ENCODE data around the gene TNK2. TPM values are rescaled to one million over a fixed set of nuclear protein-coding genes. Genes with fewer than 3 reads are reported as not detected.
"Not testable (repeated sequence)": the region's sequence is repeated elsewhere in the genome, so short reads cannot be mapped to it uniquely, and the experiment has no call there.

Gene TNK2
- 36.0 and 37.9 TPM in 2 replicates for total RNA-seq (2022)
- Bru-seq, nascent RNA = percentile 54 among the genes with signal in this experiment
- BruChase-seq, experiment 1, labeled RNA remaining after a 2-hour chase = percentile 61 among the genes with signal in this experiment
- percentile 64 among the genes with signal in this experiment for BruChase-seq, experiment 2, labeled RNA remaining after a 6-hour chase
- long read RNA-seq, partial matches to known transcripts = 6 of 8 reads
- long read RNA-seq, other reads (novel, unspliced or antisense) = 1 of 8 reads

DNA sequence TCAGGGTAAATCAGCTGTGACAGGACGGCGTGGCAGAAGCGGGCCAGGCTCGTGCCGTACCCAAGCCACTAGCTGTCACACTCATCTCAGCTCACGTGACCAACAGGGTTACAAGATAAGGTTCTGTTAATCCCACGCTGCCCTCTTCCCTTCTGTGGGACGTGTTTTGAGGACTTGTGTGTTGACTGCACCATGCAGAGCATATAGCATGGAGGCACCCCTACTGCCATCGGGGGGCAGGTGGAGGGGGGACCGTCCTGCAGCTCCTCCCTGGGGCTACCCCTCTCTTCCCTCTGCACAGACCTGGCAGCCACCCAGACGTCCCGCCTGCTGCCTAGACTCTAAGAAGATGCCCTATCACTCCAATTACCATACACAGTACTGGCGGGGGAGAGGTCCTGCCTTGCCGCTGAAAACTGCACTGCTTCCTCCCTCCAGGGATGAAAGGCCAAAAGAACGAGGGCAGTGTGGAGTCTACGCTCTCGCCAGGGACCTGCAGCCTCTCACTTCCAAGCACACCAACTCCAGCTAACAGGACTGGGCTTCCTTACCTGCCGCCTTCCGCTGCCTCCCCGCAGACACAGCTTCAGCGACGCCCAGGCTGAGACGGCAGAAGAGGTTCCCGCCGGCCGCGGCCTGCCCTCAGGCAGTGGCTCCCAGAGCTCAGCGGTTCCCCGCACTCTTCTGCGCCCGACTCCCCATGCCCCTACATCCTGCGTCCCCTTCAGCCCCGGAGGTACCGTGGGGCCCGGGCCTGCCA, at the start of gene TNK2:
Gene TNK2 (minus strand): TSS at position 618 of the 760 bp plus-strand sequence. CDS start 19,963 bp downstream, outside the sequence.
- no TSS peak for BruUV-seq (replicated peaks)
- no peaks in the 10 kb centered on the region for H3K36me3 ChIP-seq (ENCODE audit: control insufficient read depth, insufficient read depth, low read length)
- H3K27me3 ChIP-seq (replicated peaks; ENCODE audit: control insufficient read depth, insufficient read depth, low read length) = no peaks in the 10 kb centered on the region
- DNase-seq = peak in 1 of 2 experiments; percentile 43
- TF ChIP-seq, protein P1, sequence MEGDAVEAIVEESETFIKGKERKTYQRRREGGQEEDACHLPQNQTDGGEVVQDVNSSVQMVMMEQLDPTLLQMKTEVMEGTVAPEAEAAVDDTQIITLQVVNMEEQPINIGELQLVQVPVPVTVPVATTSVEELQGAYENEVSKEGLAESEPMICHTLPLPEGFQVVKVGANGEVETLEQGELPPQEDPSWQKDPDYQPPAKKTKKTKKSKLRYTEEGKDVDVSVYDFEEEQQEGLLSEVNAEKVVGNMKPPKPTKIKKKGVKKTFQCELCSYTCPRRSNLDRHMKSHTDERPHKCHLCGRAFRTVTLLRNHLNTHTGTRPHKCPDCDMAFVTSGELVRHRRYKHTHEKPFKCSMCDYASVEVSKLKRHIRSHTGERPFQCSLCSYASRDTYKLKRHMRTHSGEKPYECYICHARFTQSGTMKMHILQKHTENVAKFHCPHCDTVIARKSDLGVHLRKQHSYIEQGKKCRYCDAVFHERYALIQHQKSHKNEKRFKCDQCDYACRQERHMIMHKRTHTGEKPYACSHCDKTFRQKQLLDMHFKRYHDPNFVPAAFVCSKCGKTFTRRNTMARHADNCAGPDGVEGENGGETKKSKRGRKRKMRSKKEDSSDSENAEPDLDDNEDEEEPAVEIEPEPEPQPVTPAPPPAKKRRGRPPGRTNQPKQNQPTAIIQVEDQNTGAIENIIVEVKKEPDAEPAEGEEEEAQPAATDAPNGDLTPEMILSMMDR (IDR thresholded peaks at IDR 0.05; ENCODE audit: insufficient read depth in 1 of 2, low read depth in 1 of 2, low read length in 1 of 2, severe bottlenecking in 1 of 2, unreplicated experiment in 1 of 2) = no peak
- Mint-ChIP-seq H3K9me3 (ENCODE audit: unreplicated experiment) (no peaks in the 10 kb centered on the region), H3K36me3 (ENCODE audit: insufficient read depth, unreplicated experiment) (no peaks in the 10 kb centered on the region), H3K4me1 (ENCODE audit: low read depth, unreplicated experiment) (peaks cover 26% of the 10 kb centered on the region), H3K27ac (ENCODE audit: unreplicated experiment) (peak within 1 kb of the TSS; percentile 32), H3K4me3 (ENCODE audit: unreplicated experiment) (peak within 1 kb of the TSS; percentile 86), H3K27me3 (ENCODE audit: insufficient read depth, unreplicated experiment) (no peaks in the 10 kb centered on the region)
- H3K4me1 ChIP-seq = peaks cover 24% of the 10 kb centered on the region
- CTCF ChIA-PET = interaction anchor here (1.1 to 4.0 kb wide), 3 partner anchors 14 to 55 kb away, joined by 3 to 23 read pairs (median 6); no protein-coding TSS in a partner anchor
- intact Hi-C loops (cut with micrococcal nuclease; ENCODE audit: unreplicated experiment) = loop anchor here (2.0 kb wide), 1 partner anchor 13 kb away; no protein-coding TSS in a partner anchor
- H3K4me3 ChIP-seq (ENCODE audit: low read depth, low read length) = peak within 1 kb of the TSS; percentile 74
- POLR2A ChIA-PET = interaction anchor here (0.7 kb wide), 1 partner anchor 92 kb away, joined by 4 read pairs; no protein-coding TSS in a partner anchor
- H3K9me3 ChIP-seq = no peaks in the 10 kb centered on the region

DNA sequence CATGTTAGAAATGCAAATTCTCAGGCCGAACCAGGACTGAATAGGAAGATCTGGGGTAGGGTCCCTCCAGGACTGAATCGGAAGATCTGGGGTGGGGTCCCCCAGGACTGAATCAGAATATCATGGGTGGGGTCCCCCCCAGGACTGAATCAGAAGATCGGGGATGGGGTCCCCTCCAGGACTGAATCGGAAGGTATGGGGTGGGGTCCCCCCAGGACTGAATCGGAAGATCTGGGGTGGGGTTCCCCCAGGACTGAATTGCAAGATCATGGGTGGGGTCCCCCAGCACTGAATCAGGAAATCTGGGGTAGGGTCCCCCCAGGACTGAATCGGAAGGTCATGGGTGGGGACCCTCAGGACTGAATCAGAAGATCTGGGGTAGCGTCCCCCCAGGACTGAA, 48.2 kb upstream of the TNK2 start:
- Mint-ChIP-seq H3K4me3 (ENCODE audit: unreplicated experiment) (no peak overlapping the region), H3K9me3 (ENCODE audit: unreplicated experiment) (peaks cover 11% of the 10 kb centered on the region), H3K4me1 (ENCODE audit: low read depth, unreplicated experiment) (peaks cover 6% of the 10 kb centered on the region), H3K27ac (ENCODE audit: unreplicated experiment) (no peak overlapping the region), H3K27me3 (ENCODE audit: insufficient read depth, unreplicated experiment) (no peaks in the 10 kb centered on the region), H3K36me3 (ENCODE audit: insufficient read depth, unreplicated experiment) (peaks cover 48% of the 10 kb centered on the region)
- CTCF ChIA-PET = no interaction called here
- Histone ChIP-seq H3K36me3 (ENCODE audit: control insufficient read depth, insufficient read depth, low read length) (no peaks in the 10 kb centered on the region; the same call in 1 of the 2 replicates), H3K27me3 (replicated peaks; ENCODE audit: control insufficient read depth, insufficient read depth, low read length) (no peaks in the 10 kb centered on the region), H3K4me1 (no peaks in the 10 kb centered on the region), H3K9me3 (no peaks in the 10 kb centered on the region), H3K4me3 (ENCODE audit: low read depth, low read length) (no peak overlapping the region)
- intact Hi-C loops (cut with micrococcal nuclease; ENCODE audit: unreplicated experiment) = no loop called here
- TF ChIP-seq, protein P1 (IDR thresholded peaks at IDR 0.05; ENCODE audit: insufficient read depth in 1 of 2, low read depth in 1 of 2, low read length in 1 of 2, severe bottlenecking in 1 of 2, unreplicated experiment in 1 of 2) = no peak
- POLR2A ChIA-PET = no interaction called here
- no TSS peak for BruUV-seq (replicated peaks)
- no peak for DNase-seq

DNA sequence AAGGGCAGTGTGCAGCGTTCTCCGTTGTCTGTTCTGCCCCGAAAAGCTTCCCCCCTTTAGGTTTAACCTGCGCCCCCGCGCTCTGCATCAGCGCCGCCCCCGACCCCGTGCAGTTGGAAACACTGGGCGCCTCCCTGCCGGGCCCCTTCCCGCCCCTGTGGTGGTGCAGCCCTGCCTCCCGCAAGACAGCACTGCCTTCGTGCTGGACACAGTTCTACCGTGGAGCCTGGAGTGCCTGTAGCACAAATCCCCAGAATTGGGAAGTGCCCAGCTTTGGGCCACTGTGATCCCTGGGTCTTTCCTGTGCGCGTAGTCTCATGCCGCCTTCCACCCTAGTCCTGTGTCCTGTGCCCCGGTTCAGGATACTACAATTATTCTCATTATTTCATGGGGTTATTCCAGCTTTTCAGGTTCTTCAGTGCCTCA, 47.1 kb upstream of the TNK2 start:
- H3K4me3 ChIP-seq (ENCODE audit: low read depth, low read length) = peak overlapping the region; percentile 23

DNA sequence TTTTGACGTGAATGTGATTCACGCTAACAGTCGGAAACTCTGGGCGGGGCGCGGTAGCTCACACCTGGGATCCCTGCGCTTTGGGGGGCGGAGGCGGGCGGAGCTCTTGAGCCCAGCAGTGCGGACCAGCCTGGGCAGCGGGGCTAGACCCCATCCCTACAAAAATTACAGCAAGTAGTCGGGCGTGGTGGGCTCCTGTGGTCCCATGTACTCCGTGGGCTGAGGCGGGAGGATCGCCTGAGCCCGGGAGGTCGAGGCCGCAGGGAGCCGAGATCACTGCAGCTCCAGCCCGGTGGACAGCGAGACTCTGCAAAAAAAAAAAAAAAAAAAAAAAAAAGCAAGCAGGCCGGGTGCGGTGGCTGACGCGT, 46.4 kb upstream of the TNK2 start:
- H3K4me1 Mint-ChIP-seq (ENCODE audit: low read depth, unreplicated experiment); H3K4me1 ChIP-seq; H3K36me3 ChIP-seq (ENCODE audit: control insufficient read depth, insufficient read depth, low read length); H3K27me3 Mint-ChIP-seq (ENCODE audit: insufficient read depth, unreplicated experiment); H3K9me3 Mint-ChIP-seq (ENCODE audit: unreplicated experiment); DNase-seq; CTCF ChIA-PET; POLR2A ChIA-PET; H3K27me3 ChIP-seq (replicated peaks; ENCODE audit: control insufficient read depth, insufficient read depth, low read length); H3K9me3 ChIP-seq; H3K27ac Mint-ChIP-seq (ENCODE audit: unreplicated experiment): not testable (repeated sequence)
- Mint-ChIP-seq H3K4me3 (ENCODE audit: unreplicated experiment) (peak overlapping the region; percentile 77), H3K36me3 (ENCODE audit: insufficient read depth, unreplicated experiment) (peaks cover 31% of the 10 kb centered on the region)
- H3K4me3 ChIP-seq (ENCODE audit: low read depth, low read length) = peak overlapping the region; percentile 43
- TSS peak; percentile 96 for BruUV-seq (replicated peaks)
- intact Hi-C loops (cut with micrococcal nuclease; ENCODE audit: unreplicated experiment) = loop anchor here (2.0 kb wide), 1 partner anchor 40 kb away; no protein-coding TSS in a partner anchor

More for the DNA sequence above, 47.1 kb upstream of the TNK2 start:
- CTCF ChIA-PET; H3K9me3 ChIP-seq; DNase-seq; H3K27me3 Mint-ChIP-seq (ENCODE audit: insufficient read depth, unreplicated experiment); BruUV-seq (replicated peaks); H3K36me3 ChIP-seq (ENCODE audit: control insufficient read depth, insufficient read depth, low read length); H3K4me1 ChIP-seq; POLR2A ChIA-PET; H3K9me3 Mint-ChIP-seq (ENCODE audit: unreplicated experiment); H3K4me1 Mint-ChIP-seq (ENCODE audit: low read depth, unreplicated experiment); H3K27me3 ChIP-seq (replicated peaks; ENCODE audit: control insufficient read depth, insufficient read depth, low read length): not testable (repeated sequence)
- intact Hi-C loops (cut with micrococcal nuclease; ENCODE audit: unreplicated experiment) = loop anchor here (2.0 kb wide), 1 partner anchor 41 kb away; no protein-coding TSS in a partner anchor
- Mint-ChIP-seq H3K4me3 (ENCODE audit: unreplicated experiment) (peak overlapping the region; percentile 77), H3K36me3 (ENCODE audit: insufficient read depth, unreplicated experiment) (peaks cover 37% of the 10 kb centered on the region), H3K27ac (ENCODE audit: unreplicated experiment) (peak overlapping the region; percentile 87)

DNA sequence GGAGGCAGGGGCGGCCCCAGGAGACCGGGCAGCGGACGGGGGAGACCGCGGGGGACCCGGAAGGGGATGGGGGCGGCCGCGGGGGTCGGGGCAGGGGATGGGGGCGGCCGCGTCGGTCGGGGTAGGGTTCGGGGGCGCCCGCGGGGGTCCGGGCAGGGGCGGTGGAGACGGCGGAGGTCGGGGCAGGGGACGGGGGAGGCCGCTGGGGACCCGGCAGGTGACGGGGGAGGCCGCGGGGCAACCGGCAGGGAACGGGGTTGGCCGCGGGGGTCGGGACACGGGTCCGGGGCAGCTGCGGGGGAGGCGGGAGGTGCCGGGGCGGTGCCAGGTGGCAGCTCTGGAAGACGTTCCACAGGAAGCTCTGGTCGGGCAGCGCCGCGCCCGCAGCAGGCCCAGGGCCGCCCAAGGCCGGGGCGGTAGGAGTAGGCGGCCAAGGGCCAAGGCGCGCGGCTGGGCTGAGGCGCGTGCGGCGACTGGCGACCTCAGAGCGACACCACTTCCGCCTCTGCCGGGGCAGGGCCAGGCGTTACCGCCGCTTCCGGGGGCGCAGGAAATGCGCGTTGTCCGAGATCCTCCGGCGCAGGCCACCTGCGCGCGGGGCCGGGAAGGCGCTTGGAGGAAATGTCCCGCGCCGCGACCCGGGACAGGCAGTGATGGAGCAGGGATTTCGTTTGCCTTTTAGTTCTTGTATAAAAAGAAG, 45.9 kb upstream of the TNK2 start:
- intact Hi-C loops (cut with micrococcal nuclease; ENCODE audit: unreplicated experiment) = loop anchor here (2.0 kb wide), 1 partner anchor 39 kb away; no protein-coding TSS in a partner anchor
- H3K36me3 ChIP-seq (ENCODE audit: control insufficient read depth, insufficient read depth, low read length); H3K4me1 Mint-ChIP-seq (ENCODE audit: low read depth, unreplicated experiment); H3K9me3 ChIP-seq; H3K27me3 Mint-ChIP-seq (ENCODE audit: insufficient read depth, unreplicated experiment); H3K27me3 ChIP-seq (replicated peaks; ENCODE audit: control insufficient read depth, insufficient read depth, low read length); CTCF ChIA-PET; H3K4me1 ChIP-seq; H3K27ac Mint-ChIP-seq (ENCODE audit: unreplicated experiment); H3K9me3 Mint-ChIP-seq (ENCODE audit: unreplicated experiment); BruUV-seq (replicated peaks); POLR2A ChIA-PET: not testable (repeated sequence)
- peak overlapping the region; percentile 43 for H3K4me3 ChIP-seq (ENCODE audit: low read depth, low read length)
- peaks cover 28% of the 10 kb centered on the region for H3K36me3 Mint-ChIP-seq (ENCODE audit: insufficient read depth, unreplicated experiment)
- peak; percentile 71 to 78 for DNase-seq
- H3K4me3 Mint-ChIP-seq (ENCODE audit: unreplicated experiment) = peak overlapping the region; percentile 77

All from Caco-2 (cell line).